ENCODE data around the gene SDHC.

Gene SDHC

GRCh38 chr1:161285521-161285920 lies 28.7 kb upstream of the SDHC start:
- H4K20me1 ChIP-seq (ENCODE audit: low read depth, low read length) = no peaks in the 10 kb centered on the region
- no peaks in the 10 kb centered on the region for H3K9me2 ChIP-seq (replicated peaks; ENCODE audit: insufficient read depth, low read length)
- no peaks in the 10 kb centered on the region for H3K27me3 ChIP-seq (ENCODE audit: low read length)
- H3K9me3 ChIP-seq (ENCODE audit: insufficient read depth, low read length) = no peaks in the 10 kb centered on the region
- no peak overlapping the region for H3K27ac ChIP-seq (ENCODE audit: low read depth, low read length)
- no peaks in the 10 kb centered on the region for H3K36me3 ChIP-seq (ENCODE audit: low read length)
- H3K4me3 ChIP-seq (ENCODE audit: insufficient read depth, low read length, poor library complexity, severe bottlenecking) = no peak overlapping the region
- no peaks in the 10 kb centered on the region for H3F3A ChIP-seq (ENCODE audit: insufficient read depth)
- H2AFZ ChIP-seq (ENCODE audit: low read depth, low read length, severe bottlenecking) = no peak overlapping the region
- no peak overlapping the region for H3K9ac ChIP-seq (ENCODE audit: low read length)
- TF ChIP-seq, protein P1, sequence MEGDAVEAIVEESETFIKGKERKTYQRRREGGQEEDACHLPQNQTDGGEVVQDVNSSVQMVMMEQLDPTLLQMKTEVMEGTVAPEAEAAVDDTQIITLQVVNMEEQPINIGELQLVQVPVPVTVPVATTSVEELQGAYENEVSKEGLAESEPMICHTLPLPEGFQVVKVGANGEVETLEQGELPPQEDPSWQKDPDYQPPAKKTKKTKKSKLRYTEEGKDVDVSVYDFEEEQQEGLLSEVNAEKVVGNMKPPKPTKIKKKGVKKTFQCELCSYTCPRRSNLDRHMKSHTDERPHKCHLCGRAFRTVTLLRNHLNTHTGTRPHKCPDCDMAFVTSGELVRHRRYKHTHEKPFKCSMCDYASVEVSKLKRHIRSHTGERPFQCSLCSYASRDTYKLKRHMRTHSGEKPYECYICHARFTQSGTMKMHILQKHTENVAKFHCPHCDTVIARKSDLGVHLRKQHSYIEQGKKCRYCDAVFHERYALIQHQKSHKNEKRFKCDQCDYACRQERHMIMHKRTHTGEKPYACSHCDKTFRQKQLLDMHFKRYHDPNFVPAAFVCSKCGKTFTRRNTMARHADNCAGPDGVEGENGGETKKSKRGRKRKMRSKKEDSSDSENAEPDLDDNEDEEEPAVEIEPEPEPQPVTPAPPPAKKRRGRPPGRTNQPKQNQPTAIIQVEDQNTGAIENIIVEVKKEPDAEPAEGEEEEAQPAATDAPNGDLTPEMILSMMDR (IDR thresholded peaks at IDR 0.05; ENCODE audit: insufficient read depth, low read length, poor library complexity, severe bottlenecking) = no peak
- TF ChIP-seq EZH2phosphoT487 (conservative IDR thresholded peaks at IDR 0.05; ENCODE audit: low read length) = no peak
- H3K79me2 ChIP-seq (ENCODE audit: insufficient read depth, low read length) = no peaks in the 10 kb centered on the region
- H3K4me2 ChIP-seq (ENCODE audit: low read depth, low read length, poor library complexity, severe bottlenecking) = no peak overlapping the region

DNA sequence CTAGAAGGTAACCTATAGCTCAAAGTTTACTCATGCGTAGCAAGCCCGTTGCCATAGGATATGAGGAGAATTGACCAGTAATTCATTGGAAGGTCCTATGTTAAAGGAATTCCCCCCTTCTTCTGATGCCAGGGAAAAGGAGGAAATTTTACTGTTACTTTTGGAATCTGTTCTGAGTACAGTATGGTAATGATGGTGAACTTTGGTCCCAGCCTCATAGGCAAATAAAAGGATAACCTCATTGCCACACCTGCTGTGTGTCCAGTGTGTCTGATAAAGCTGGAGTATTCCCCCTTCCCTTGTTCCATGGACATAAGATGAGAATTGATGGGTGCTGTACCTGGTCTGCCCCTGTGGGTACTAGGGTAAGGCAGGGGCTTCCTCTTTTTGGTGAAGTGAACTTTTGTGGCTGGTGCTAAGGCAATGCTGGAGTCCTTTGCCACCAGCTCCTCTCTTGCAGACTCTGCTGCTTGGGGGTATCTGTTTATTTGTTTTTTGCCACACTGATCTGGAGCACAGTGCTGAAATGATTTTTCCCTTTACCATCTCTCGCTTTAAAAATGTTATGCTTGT lies 26.6 kb upstream of the SDHC start:
- H2AFZ ChIP-seq (ENCODE audit: low read depth, low read length, severe bottlenecking) = no peak overlapping the region
- no peak for TF ChIP-seq EZH2phosphoT487 (conservative IDR thresholded peaks at IDR 0.05; ENCODE audit: low read length)
- TF ChIP-seq, protein P1 (IDR thresholded peaks at IDR 0.05; ENCODE audit: insufficient read depth, low read length, poor library complexity, severe bottlenecking) = no peak
- H3K4me2 ChIP-seq (ENCODE audit: low read depth, low read length, poor library complexity, severe bottlenecking) = no peak overlapping the region
- no peaks in the 10 kb centered on the region for H3K9me2 ChIP-seq (replicated peaks; ENCODE audit: insufficient read depth, low read length)
- no peaks in the 10 kb centered on the region for H3K27me3 ChIP-seq (ENCODE audit: low read length)
- no peak overlapping the region for H3K4me3 ChIP-seq (ENCODE audit: insufficient read depth, low read length, poor library complexity, severe bottlenecking)
- no peak overlapping the region for H3K27ac ChIP-seq (ENCODE audit: low read depth, low read length)
- no peaks in the 10 kb centered on the region for H4K20me1 ChIP-seq (ENCODE audit: low read depth, low read length)
- H3K36me3 ChIP-seq (ENCODE audit: low read length) = no peaks in the 10 kb centered on the region
- peaks cover 3% of the 10 kb centered on the region; the same call in 1 of the 2 replicates for H3F3A ChIP-seq (ENCODE audit: insufficient read depth)
- H3K79me2 ChIP-seq (ENCODE audit: insufficient read depth, low read length) = no peaks in the 10 kb centered on the region
- H3K9ac ChIP-seq (ENCODE audit: low read length) = no peak overlapping the region
- H3K9me3 ChIP-seq (ENCODE audit: insufficient read depth, low read length) = no peaks in the 10 kb centered on the region

GRCh38 chr1:161290779-161291178 lies 23.4 kb upstream of the SDHC start:
- no peak overlapping the region for H2AFZ ChIP-seq (ENCODE audit: low read depth, low read length, severe bottlenecking)
- TF ChIP-seq EZH2phosphoT487 (conservative IDR thresholded peaks at IDR 0.05; ENCODE audit: low read length) = no peak
- TF ChIP-seq, protein P1 (IDR thresholded peaks at IDR 0.05; ENCODE audit: insufficient read depth, low read length, poor library complexity, severe bottlenecking) = no peak
- H3K79me2 ChIP-seq (ENCODE audit: insufficient read depth, low read length) = no peaks in the 10 kb centered on the region
- H3K4me3 ChIP-seq (ENCODE audit: insufficient read depth, low read length, poor library complexity, severe bottlenecking) = no peak overlapping the region
- H3K36me3 ChIP-seq (ENCODE audit: low read length) = no peaks in the 10 kb centered on the region
- H3K27me3 ChIP-seq (ENCODE audit: low read length) = no peaks in the 10 kb centered on the region
- H4K20me1 ChIP-seq (ENCODE audit: low read depth, low read length) = no peaks in the 10 kb centered on the region
- H3K9me2 ChIP-seq (replicated peaks; ENCODE audit: insufficient read depth, low read length) = no peaks in the 10 kb centered on the region
- no peaks in the 10 kb centered on the region for H3K9me3 ChIP-seq (ENCODE audit: insufficient read depth, low read length)
- H3K9ac ChIP-seq (ENCODE audit: low read length) = no peak overlapping the region
- H3K4me2 ChIP-seq (ENCODE audit: low read depth, low read length, poor library complexity, severe bottlenecking) = no peak overlapping the region
- peaks cover 3% of the 10 kb centered on the region; the same call in 1 of the 2 replicates for H3F3A ChIP-seq (ENCODE audit: insufficient read depth)
- H3K27ac ChIP-seq (ENCODE audit: low read depth, low read length) = no peak overlapping the region

All from SU-DHL-6 (cell line).